ENCODE results near the gene COLGALT1.
A peak's percentile ranks its signal among the peaks of the same experiment; 100 is the strongest.
"Not testable (repeated sequence)": the region's sequence is repeated elsewhere in the genome, so short reads cannot be mapped to it uniquely, and the experiment has no call there.

The COLGALT1 gene

GRCh38 chr19:17532557-17532956, 22.9 kb upstream of the COLGALT1 start:
- DNase-seq (ENCODE audit: low spot score), result no peak

- DNase-seq (ENCODE audit: low spot score), result no peak
Measured at GRCh38 chr19:17534767-17535166, 20.7 kb upstream of the COLGALT1 start.

GRCh38 chr19:17536955-17537354, 18.5 kb upstream of the COLGALT1 start:
- no peak for DNase-seq (ENCODE audit: low spot score)

GRCh38 chr19:17538684-17539237, 16.7 kb upstream of the COLGALT1 start:
- DNase-seq (ENCODE audit: low spot score), result no peak

GRCh38 chr19:17539238-17540117, 16.0 kb upstream of the COLGALT1 start:
- peak; percentile 100 for DNase-seq (ENCODE audit: low spot score)

- no peak for DNase-seq (ENCODE audit: low spot score)
Measured at GRCh38 chr19:17540174-17540573, 15.3 kb upstream of the COLGALT1 start.

GRCh38 chr19:17541184-17541759, 14.2 kb upstream of the COLGALT1 start:
- DNase-seq (ENCODE audit: low spot score), result no peak

- no peak for DNase-seq (ENCODE audit: low spot score)
Measured at GRCh38 chr19:17542042-17542441, 13.4 kb upstream of the COLGALT1 start.

- no peak for DNase-seq (ENCODE audit: low spot score)
Measured at GRCh38 chr19:17542793-17543582, 12.5 kb upstream of the COLGALT1 start.

- DNase-seq (ENCODE audit: low spot score), result no peak
Measured at GRCh38 chr19:17543986-17544385, 11.5 kb upstream of the COLGALT1 start.

GRCh38 chr19:17544418-17544817, 11.0 kb upstream of the COLGALT1 start:
- DNase-seq (ENCODE audit: low spot score), result no peak

- DNase-seq (ENCODE audit: low spot score), result no peak
Measured at GRCh38 chr19:17548145-17548544, 7.3 kb upstream of the COLGALT1 start.

- no peak for DNase-seq (ENCODE audit: low spot score)
Measured at GRCh38 chr19:17549085-17549740, 6.2 kb upstream of the COLGALT1 start.

GRCh38 chr19:17550076-17550667, 5.3 kb upstream of the COLGALT1 start:
- DNase-seq (ENCODE audit: low spot score), result no peak

GRCh38 chr19:17552735-17553134, 2.7 kb upstream of the COLGALT1 start:
- not testable (repeated sequence) for DNase-seq (ENCODE audit: low spot score)

GRCh38 chr19:17553256-17553655, 2.2 kb upstream of the COLGALT1 start:
- DNase-seq (ENCODE audit: low spot score), result peak; percentile 50

- no peak for DNase-seq (ENCODE audit: low spot score)
Measured at GRCh38 chr19:17554968-17555479, 425 bp upstream of the COLGALT1 start.

- DNase-seq (ENCODE audit: low spot score), result no peak
Measured at GRCh38 chr19:17555929-17556813, 722 bp downstream of the COLGALT1 start.

- no peak for DNase-seq (ENCODE audit: low spot score)
Measured at GRCh38 chr19:17556995-17557394, 1.5 kb downstream of the COLGALT1 start.

GRCh38 chr19:17557466-17557865, 2.0 kb downstream of the COLGALT1 start:
- DNase-seq (ENCODE audit: low spot score), result no peak

Data from COLO829 (cell line).